ENCODE data around the gene TNIP3.

- TF ChIP-seq CTCF (IDR thresholded peaks at IDR 0.05) (no peak), POLR2AphosphoS5 (IDR thresholded peaks at IDR 0.05; ENCODE audit: low read depth, low read length) (no peak), REST (IDR thresholded peaks at IDR 0.05; ENCODE audit: insufficient read depth in 1 of 2, low read depth in 2 of 2, low read length in 1 of 2) (no peak)
These were observed 13.4 kb upstream of the TNIP3 start for GRCh38 chr4:121177246-121178137.
